Measurements from ENCODE around the gene RNPEP. TPM values are rescaled to one million over a fixed set of nuclear protein-coding genes. Genes with fewer than 3 reads are reported as not detected.

RNPEP gene
- total and polyA plus RNA-seq, 2 of the 13 experiments (the other 11 are each of a cell fraction or from before 2014, with no cell fraction given): 20.6 to 38.4 TPM

DNA sequence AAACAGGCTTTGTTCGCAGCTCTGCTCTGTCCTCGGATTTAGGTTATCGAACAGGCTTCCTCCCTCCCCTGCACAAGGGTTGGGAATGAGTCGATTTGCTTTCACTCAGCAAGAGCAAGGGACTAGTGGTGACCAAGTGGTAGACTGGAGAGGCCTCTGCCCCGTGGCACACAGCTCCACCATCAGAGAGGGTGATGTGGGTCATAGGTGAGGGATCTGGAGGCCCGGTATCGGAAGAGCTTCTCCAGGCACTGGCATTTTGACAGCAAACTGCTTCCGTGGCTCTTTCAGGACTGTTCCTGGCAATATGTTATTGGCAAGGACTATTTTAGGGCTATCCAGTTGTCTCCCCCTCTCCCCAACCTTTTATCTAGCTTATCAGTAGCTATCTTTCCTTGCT lies 24.9 kb downstream of the RNPEP start (continued):
- no peak for TF ChIP-seq ZNF646 (CRISPR knock-in tag; IDR thresholded peaks at IDR 0.05)
- no peak for TF ChIP-seq ZNF235 (CRISPR knock-in tag; IDR thresholded peaks at IDR 0.05; ENCODE audit: borderline replicate concordance)
- TF ChIP-seq TGIF2 (CRISPR knock-in tag; IDR thresholded peaks at IDR 0.05): no peak
- no peak for TF ChIP-seq ZNF367 (CRISPR knock-in tag; IDR thresholded peaks at IDR 0.05; ENCODE audit: borderline replicate concordance)
- no peak for TF ChIP-seq TERF1 (CRISPR knock-in tag; IDR thresholded peaks at IDR 0.05)
- TF ChIP-seq ZMYM2 (CRISPR knock-in tag; IDR thresholded peaks at IDR 0.05): no peak
- no peak for TF ChIP-seq MIER3 (CRISPR knock-in tag; IDR thresholded peaks at IDR 0.05; ENCODE audit: borderline replicate concordance)
- TF ChIP-seq ZNF605 (CRISPR knock-in tag; IDR thresholded peaks at IDR 0.05): no peak
- no peak for TF ChIP-seq TAF15 (IDR thresholded peaks at IDR 0.05; ENCODE audit: low read depth, low read length, poor library complexity, severe bottlenecking)
- no peak for TF ChIP-seq ZNF326 (CRISPR knock-in tag; IDR thresholded peaks at IDR 0.05; ENCODE audit: borderline replicate concordance)
- TF ChIP-seq, protein P1, sequence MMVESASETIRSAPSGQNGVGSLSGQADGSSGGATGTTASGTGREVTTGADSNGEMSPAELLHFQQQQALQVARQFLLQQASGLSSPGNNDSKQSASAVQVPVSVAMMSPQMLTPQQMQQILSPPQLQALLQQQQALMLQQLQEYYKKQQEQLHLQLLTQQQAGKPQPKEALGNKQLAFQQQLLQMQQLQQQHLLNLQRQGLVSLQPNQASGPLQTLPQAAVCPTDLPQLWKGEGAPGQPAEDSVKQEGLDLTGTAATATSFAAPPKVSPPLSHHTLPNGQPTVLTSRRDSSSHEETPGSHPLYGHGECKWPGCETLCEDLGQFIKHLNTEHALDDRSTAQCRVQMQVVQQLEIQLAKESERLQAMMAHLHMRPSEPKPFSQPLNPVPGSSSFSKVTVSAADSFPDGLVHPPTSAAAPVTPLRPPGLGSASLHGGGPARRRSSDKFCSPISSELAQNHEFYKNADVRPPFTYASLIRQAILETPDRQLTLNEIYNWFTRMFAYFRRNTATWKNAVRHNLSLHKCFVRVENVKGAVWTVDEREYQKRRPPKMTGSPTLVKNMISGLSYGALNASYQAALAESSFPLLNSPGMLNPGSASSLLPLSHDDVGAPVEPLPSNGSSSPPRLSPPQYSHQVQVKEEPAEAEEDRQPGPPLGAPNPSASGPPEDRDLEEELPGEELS (CRISPR knock-in tag; IDR thresholded peaks at IDR 0.05): no peak
- no peak for TF ChIP-seq GATA4 (IDR thresholded peaks at IDR 0.05; ENCODE audit: borderline replicate concordance, low read depth)

Measured in HepG2 (cell line).